ENCODE results near the gene LPP.

DNA sequence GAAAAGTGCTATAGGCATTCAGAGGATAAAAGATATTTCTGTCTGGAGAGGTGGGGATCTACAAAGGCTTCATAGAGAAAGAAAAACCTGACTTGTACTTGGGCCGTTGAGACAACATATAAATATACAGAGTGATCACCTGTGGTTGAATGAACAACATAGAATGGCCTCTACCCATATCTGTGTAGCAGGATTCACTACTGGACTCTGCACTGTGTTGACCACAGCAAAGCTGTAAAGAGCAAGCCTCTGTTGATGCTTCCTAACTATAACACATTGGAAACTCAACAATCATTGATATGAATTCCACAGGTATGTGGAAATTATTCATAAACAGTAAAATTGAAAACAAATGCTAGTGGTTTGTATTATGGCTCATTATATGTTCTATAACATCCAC is 19.1 kb upstream of the LPP start:
- TF ChIP-seq EP300 (IDR thresholded peaks at IDR 0.05) (no peak), POLR2A (IDR thresholded peaks at IDR 0.05) (no peak), CTCF (IDR thresholded peaks at IDR 0.05) (no peak)

Data from ovary (tissue), 3 donors.